Transverse colon (tissue), 4 donors: Measurements from ENCODE around the gene CXCR4. TPM values are rescaled to one million over a fixed set of nuclear protein-coding genes. Genes with fewer than 3 reads are reported as not detected.

Experiments used
- DNase-seq: peaks from one replicate; pipeline ENCODE4 v3.0.0-alpha.2; 2019
- H3K27ac ChIP-seq, 4 donors: fragments of 200-600 bp; sonication (generic); 2 replicates each; pipeline ENCODE4 v1.5.1; 2016 to 2018; ENCODE audit warnings: inconsistent platforms in 4 of 4
- H3K27me3 ChIP-seq: fragments of 200-600 bp; sonication (generic); 2 replicates; pipeline ENCODE4 v1.5.1; 2017; ENCODE audit warnings: inconsistent platforms
- H3K36me3 ChIP-seq, 4 donors: fragments of 200-600 bp; sonication (generic); 2 replicates each; pipeline ENCODE4 v1.5.1; 2017 to 2019; ENCODE audit warnings: inconsistent platforms in 4 of 4
- H3K4me1 ChIP-seq, 4 donors: fragments of 200-600 bp; sonication (generic); 2 replicates each; pipeline ENCODE4 v1.5.1; 2017 to 2020; ENCODE audit warnings: inconsistent platforms in 4 of 4
- H3K4me3 ChIP-seq, 4 donors: fragments of 200-600 bp; sonication (generic); 1 replicate in 1 of 4; 2 replicates in 3 of 4; pipeline versions ENCODE4 v1.5.1 to v1.6.1; 2017 to 2019; ENCODE audit warnings: inconsistent platforms in 4 of 4
- H3K9me3 ChIP-seq, 2 donors: fragments of 200-600 bp; sonication (generic); 2 replicates each; pipeline ENCODE4 v1.5.1; 2017 to 2019; ENCODE audit warnings: inconsistent platforms in 2 of 2
- CTCF ChIP-seq, 5 experiments: fragments of 200-600 bp in 3 of 5; fragments of 450-650 bp in 2 of 5; sonication (generic) in 3 of 5; IDR thresholded peaks; 1 replicate in 2 of 5; 2 replicates in 3 of 5; pipeline ENCODE4 v1.5.1; 2016 to 2017; ENCODE audit warnings: antibody characterized with exemption in 5 of 5, inconsistent platforms in 3 of 5, mild to moderate bottlenecking in 2 of 5, moderate library complexity in 1 of 5
- EP300 ChIP-seq: sonication (generic); formaldehyde crosslinking; IDR thresholded peaks from one replicate; pipeline ENCODE4 v1.6.1; 2017; ENCODE audit warnings: antibody characterized with exemption, low read depth
- POLR2A ChIP-seq: fragments of 450-650 bp; IDR thresholded peaks from one replicate; pipeline ENCODE4 v1.6.1; 2016; ENCODE audit warnings: antibody characterized with exemption, mild to moderate bottlenecking, moderate library complexity
- POLR2AphosphoS5 ChIP-seq, 3 donors: sonication (generic); formaldehyde crosslinking; IDR thresholded peaks; one replicate each; pipeline ENCODE4 v1.6.1; 2016; ENCODE audit warnings: antibody characterized with exemption in 3 of 3
- WGBS, 2 donors: methylation state at CpG; one replicate each; pipeline ENCODE4 v1.1.5; 2018; ENCODE audit warnings: low coverage in 1 of 2; 5-methylcytosine and 5-hydroxymethylcytosine counted together
- in situ Hi-C, 4 donors: fragments of 200-750 bp; cut with MboI; loops; one replicate each; pipeline versions ENCODE4 v1.15.0 to v1.15.1; 2017; ENCODE audit warnings: low sequenced_read_pairs in 3 of 4, low pct_ligation_motif_present in 1 of 4, low pct_unique_long_range_greater_than_20kb in 1 of 4
- intact Hi-C: fragments of 100-400 bp; cut with DNase I; formaldehyde crosslinking; loops from one replicate; pipeline ENCODE4 v1.15.1; 2023; ENCODE audit warnings: low total_unique reads
- total RNA-seq, 4 donors: library from RNA; depleted of rRNA; stranded (reverse); fragments of >200 nt; gene quantifications; one replicate each; pipeline ENCODE4 v1.1.0, GENCODE V29; 2016

Gene CXCR4
- total RNA-seq, 4 donors from 2014 or later: 9.6 to 62.7 (median 27.0) TPM

- H3K27ac ChIP-seq: peak overlapping the region in 1 of 4 donors; percentile 2
- peaks cover 53% of the 10 kb centered on the region for H3K27me3 ChIP-seq
- WGBS, 2 donors: 71 to 78% methylated on average over 6 of the region's 6 CpGs
- H3K4me3 ChIP-seq: no peak overlapping the region
- intact Hi-C loops (no loop called here), in situ Hi-C loops (no loop called here)
- H3K9me3 ChIP-seq: no peaks in the 10 kb centered on the region
- TF ChIP-seq POLR2A: no peak
- no peak for TF ChIP-seq POLR2AphosphoS5 (IDR thresholded peaks at IDR 0.05)
- no peak for TF ChIP-seq CTCF (IDR thresholded peaks at IDR 0.05)
- TF ChIP-seq EP300: no peak
- H3K4me1 ChIP-seq: peaks cover 8 to 28% (median 18%) of the 10 kb centered on the region in 4 donors
- DNase-seq: no peak
- H3K36me3 ChIP-seq: peaks cover 0 to 7% (median 0%) of the 10 kb centered on the region in 4 donors
Observed at GRCh38 chr2:136113209-136113971, 4.6 kb downstream of the CXCR4 start.

- Histone ChIP-seq H3K27ac (no peak overlapping the region), H3K27me3 (peaks cover 45% of the 10 kb centered on the region), H3K9me3 (no peaks in the 10 kb centered on the region), H3K4me1 (peaks cover 8 to 20% (median 15%) of the 10 kb centered on the region in 4 donors), H3K36me3 (peaks cover 0 to 7% (median 0%) of the 10 kb centered on the region in 4 donors), H3K4me3 (no peak overlapping the region)
- in situ Hi-C loops (no loop called here), intact Hi-C loops (no loop called here)
- TF ChIP-seq CTCF (IDR thresholded peaks at IDR 0.05) (no peak), EP300 (no peak), POLR2A (no peak), POLR2AphosphoS5 (IDR thresholded peaks at IDR 0.05) (no peak)
- DNase-seq: no peak
- WGBS, 2 donors: 75 to 82% methylated on average over 3 to 5 of the region's 5 CpGs
Observed at GRCh38 chr2:136112317-136113208, 5.4 kb downstream of the CXCR4 start.

- Histone ChIP-seq H3K4me3 (no peak overlapping the region), H3K27me3 (peaks cover 36% of the 10 kb centered on the region), H3K27ac (no peak overlapping the region), H3K36me3 (peaks cover 0 to 7% (median 0%) of the 10 kb centered on the region in 4 donors), H3K9me3 (no peaks in the 10 kb centered on the region), H3K4me1 (peaks cover 5 to 12% (median 8%) of the 10 kb centered on the region in 4 donors)
- intact Hi-C loops (no loop called here), in situ Hi-C loops (no loop called here)
- TF ChIP-seq POLR2AphosphoS5 (IDR thresholded peaks at IDR 0.05) (no peak), CTCF (IDR thresholded peaks at IDR 0.05) (no peak), EP300 (no peak), POLR2A (no peak)
- no peak for DNase-seq
- WGBS, 2 donors: 79 to 93% methylated on average over 3 to 6 of the region's 6 CpGs
Observed at GRCh38 chr2:136111711-136112110, 6.2 kb downstream of the CXCR4 start.

- Histone ChIP-seq H3K9me3 (no peaks in the 10 kb centered on the region), H3K27ac (no peak overlapping the region), H3K36me3 (peaks cover 0 to 7% (median 0%) of the 10 kb centered on the region in 4 donors), H3K4me1 (peaks cover 0 to under 1% (median 0%) of the 10 kb centered on the region in 4 donors), H3K4me3 (no peak overlapping the region), H3K27me3 (peaks cover 24% of the 10 kb centered on the region)
- 23 to 39% methylated on average over 1 of the region's 1 CpG for WGBS, 2 donors
- TF ChIP-seq POLR2AphosphoS5 (IDR thresholded peaks at IDR 0.05) (no peak), POLR2A (no peak), CTCF (IDR thresholded peaks at IDR 0.05) (no peak), EP300 (no peak)
- in situ Hi-C loops: no loop called here
- intact Hi-C loops: no loop called here
- DNase-seq: no peak
Observed at GRCh38 chr2:136110526-136110925, 7.4 kb downstream of the CXCR4 start.
